GM19463 (cell line): ENCODE data around the gene SERPINA5.
"Not testable (repeated sequence)": the region's sequence is repeated elsewhere in the genome, so short reads cannot be mapped to it uniquely, and the experiment has no call there.

Experiments
- ATAC-seq: cut with Tn5 transposase; IDR thresholded peaks from one replicate; pipeline ENCODE4 v1.9.1; 2021; ENCODE audit warnings: mild to moderate bottlenecking, moderate library complexity; ENCODE audit not compliant: unreplicated experiment

Gene SERPINA5

GRCh38 chr14:94573475-94574277 is 7.5 kb upstream of the SERPINA5 start:
- no peak for ATAC-seq

DNA sequence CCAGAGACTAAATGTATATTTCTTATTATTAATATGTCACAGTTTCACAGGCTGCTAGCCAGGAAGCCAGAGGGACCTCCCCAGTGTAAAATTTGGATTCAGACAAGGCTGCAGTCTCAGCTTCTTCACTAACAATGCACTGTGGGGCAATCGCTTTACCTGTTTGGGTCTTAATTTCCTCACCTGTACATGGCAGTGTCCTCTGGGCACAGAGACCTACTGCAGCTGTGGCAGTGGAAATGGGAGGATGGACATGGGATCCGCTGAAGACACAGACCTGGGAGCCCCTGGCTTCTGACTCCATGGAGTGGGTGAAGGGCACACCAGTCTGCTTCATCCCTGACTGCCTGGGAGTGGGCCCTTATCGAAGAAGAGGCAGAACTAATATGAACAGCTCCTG is 6.9 kb upstream of the SERPINA5 start:
- ATAC-seq: no peak

GRCh38 chr14:94575730-94576585 is 5.3 kb upstream of the SERPINA5 start:
- no peak for ATAC-seq

DNA sequence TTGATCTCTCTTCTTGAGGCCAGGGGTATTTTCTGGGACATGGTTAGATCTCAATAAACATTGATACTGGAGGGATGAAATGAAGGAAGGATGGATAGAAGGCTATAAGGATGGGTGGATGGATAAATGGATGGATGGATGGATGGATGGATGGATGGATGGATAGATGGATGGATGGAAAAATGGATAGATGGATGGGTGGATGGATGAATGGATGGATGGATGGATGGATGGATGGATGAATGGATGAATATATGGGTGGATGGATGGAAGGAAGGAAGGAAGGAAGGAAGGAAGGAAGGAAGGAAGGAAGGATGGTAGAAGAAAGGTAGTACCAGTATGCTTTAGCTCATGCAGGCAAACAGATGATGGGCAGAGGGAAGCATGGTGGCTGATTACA is 3.8 kb upstream of the SERPINA5 start:
- not testable (repeated sequence) for ATAC-seq

GRCh38 chr14:94578712-94579111 is 2.5 kb upstream of the SERPINA5 start:
- ATAC-seq: no peak

DNA sequence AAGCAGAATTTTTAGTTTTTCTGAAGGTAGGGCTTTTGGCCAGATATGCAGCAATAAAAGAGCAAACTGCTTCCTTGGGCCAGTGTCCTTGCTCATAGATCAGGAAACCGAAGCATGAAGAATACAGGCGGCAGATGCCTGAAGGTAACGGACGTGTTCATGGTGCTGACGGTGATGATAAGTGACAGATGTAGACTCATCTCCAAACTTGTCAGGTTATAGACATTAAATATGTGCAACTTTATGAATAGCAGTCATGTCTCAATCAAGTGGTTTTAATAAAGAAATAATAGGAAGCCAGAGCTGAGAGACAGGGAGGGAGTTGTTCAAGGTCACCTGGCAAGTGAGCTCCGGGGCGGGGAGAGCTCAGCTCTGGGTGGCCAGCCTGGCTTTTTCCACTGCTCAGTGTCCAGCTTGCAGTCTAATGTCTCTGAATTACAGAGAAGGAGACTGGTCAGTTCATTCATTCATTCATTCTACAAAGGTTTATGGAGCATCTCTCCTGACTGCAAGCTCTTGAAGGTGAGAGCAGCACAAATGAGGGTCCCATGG is 1.0 kb downstream of the SERPINA5 start:
- ATAC-seq: no peak

GRCh38 chr14:94582851-94583250 is 1.6 kb downstream of the SERPINA5 start:
- no peak for ATAC-seq

DNA sequence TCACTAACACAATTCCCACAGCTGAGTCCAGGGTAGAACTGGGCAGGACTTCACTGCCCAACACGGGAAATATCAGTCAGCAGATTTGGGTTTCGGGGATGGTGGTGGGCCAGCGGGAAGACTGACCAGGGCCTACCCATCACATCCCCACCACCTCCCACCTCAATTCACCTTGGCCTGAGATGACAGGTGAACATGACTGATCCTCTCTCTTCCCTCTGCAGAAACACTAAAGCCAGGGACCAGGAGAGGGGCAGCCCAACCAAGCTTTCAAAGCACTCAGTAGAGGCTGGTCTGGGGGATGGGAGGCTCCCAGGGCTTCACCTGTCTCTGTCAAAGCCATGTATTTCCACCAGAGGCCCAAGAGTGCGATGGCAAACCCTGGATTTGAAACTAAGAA is 2.3 kb downstream of the SERPINA5 start:
- ATAC-seq: no peak

- ATAC-seq: no peak
Measured at GRCh38 chr14:94584591-94585280, 3.5 kb downstream of the SERPINA5 start.

- no peak for ATAC-seq
Measured at GRCh38 chr14:94586635-94587034, 5.4 kb downstream of the SERPINA5 start.

GRCh38 chr14:94588311-94588710 is 7.1 kb downstream of the SERPINA5 start:
- no peak for ATAC-seq

DNA sequence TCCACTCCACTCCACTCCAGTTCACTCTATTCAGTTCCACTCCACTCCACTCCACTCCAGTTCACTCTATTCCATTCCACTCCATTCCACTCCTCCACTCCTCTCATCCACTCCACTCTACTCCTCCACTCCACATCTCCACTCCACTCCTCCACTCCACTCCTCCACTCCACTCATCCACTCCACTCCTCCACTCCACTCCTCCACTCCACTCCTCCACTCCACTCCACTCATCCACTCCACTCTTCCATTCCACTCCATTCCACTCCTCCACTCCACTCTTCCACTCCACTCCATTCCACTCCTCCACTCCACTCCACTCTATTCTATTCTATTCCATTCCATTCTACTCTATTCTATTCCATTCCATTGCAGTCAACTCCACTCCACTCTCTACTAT is 9.8 kb downstream of the SERPINA5 start:
- no peak for ATAC-seq

DNA sequence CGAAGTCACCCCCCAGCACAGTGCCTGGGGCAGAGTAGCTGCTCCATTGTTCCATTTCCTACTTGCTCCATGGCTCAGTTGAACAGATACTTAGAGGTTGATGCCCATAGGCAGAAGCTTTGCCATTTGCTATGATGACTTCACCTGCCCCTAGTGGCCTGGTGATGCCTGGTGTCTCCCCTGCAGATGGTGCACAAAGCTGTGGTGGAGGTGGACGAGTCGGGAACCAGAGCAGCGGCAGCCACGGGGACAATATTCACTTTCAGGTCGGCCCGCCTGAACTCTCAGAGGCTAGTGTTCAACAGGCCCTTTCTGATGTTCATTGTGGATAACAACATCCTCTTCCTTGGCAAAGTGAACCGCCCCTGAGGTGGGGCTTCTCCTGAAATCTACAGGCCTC is 10.6 kb downstream of the SERPINA5 start:
- no peak for ATAC-seq

GRCh38 chr14:94592457-94592856 is 11.2 kb downstream of the SERPINA5 start:
- no peak for ATAC-seq

DNA sequence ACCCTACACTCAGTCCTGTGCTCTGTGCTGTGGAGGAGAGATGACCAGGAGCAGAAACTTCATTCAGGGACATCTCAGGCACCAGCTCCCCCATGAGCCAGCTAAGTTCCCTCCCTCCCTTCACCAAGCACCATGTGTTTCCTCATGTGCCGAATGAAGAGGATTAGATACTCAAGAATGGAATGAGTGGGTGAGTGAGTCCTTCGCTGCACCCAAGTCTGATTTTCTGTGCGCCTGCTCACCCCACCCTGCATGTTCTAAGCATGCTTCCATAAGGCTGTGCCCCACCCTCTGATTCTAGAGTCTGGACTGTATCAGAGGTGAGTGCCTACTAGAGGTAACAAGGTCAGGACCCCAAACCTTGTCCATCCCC is 12.1 kb downstream of the SERPINA5 start:
- no peak for ATAC-seq

DNA sequence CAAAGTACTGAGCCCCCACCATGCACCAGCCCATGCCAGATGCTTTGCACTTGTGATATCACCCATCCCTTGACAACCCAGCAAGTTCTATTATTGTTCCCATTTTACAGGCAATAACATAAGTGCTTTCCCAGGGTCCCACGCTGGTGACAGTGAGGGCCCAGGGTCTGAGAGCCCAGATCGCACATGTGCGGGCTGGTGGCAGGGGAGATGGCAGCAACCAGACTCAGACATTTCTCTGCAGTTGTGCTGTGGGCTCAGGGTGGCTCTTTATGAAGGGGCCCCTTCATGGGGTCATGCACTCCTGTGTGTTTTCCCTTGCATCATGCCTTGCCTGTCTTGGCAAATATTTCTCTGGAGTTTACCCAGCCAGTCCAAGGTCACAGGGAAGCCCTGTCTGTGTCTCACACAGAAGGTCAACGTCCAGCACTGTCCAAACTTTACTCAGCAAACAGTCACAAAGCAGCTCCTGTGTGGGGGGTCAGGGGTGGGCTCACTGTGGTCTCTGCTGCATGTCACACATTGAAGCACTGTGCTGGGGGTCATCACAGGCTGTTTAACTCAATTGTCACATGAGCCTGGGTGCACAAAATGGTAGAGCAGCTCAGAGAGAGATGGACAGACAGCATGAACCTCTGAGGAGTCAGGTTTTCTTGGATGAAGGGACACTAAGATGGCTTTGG is 12.7 kb downstream of the SERPINA5 start:
- ATAC-seq: no peak

- no peak for ATAC-seq
Measured at GRCh38 chr14:94594441-94594840, 13.2 kb downstream of the SERPINA5 start.

- no peak for ATAC-seq
Measured at GRCh38 chr14:94595912-94596311, 14.7 kb downstream of the SERPINA5 start.

DNA sequence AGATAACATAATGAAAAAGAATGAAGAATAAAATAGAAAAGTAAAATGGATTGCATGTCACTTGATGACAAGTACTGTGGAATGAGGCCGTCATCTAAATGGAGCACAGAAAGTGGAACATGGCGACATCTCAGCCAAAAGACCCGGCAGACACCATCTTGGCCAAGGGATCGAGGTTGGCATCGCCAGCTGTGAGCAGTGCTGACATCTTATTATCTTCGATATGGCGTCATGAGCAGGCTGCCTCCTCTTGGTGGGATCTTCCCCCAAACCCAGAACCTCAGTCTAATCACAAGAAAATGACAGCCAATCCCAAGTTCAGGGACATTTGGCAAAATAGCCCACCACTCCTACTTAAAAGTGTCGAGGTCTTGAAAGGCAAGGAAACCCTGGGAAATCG is 15.1 kb downstream of the SERPINA5 start:
- ATAC-seq: no peak

DNA sequence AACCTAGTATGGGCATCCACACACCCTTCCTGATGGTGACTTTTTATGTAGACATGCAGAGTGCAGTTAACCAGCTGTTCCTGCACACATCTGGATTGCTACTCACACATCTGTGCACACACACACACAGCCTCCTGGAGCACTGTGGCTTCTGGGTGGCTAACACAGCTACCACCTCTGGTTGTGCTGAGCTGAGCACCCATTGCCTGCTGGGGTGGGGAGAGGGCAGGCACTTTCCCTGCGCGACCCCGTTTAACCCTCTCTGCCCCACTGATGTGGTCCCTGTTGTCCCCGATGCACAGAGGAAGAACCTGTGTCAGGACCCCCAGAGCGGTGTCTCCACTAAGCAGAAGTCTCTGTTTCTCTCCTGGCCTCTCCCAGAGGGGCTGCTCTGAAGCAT is 16.6 kb downstream of the SERPINA5 start:
- no peak for ATAC-seq

DNA sequence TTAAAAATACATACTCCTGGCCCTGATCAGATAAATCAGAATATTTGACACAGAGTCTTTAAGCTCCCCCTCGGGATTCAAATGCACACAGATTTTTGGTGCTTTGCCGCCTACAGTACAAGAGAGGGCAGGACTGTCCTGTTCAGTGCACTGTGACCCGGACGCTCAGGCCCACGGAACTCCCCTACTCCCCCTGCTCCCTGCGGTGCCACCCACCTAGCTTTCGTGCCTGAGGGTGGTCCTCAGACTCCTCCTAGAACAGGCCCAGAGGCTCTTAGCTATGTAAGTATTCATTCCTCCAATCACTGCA is 17.2 kb downstream of the SERPINA5 start:
- no peak for ATAC-seq
